ENCODE data around the gene SLC25A23. TPM values are rescaled to one million over a fixed set of nuclear protein-coding genes. Genes with fewer than 3 reads are reported as not detected.

SLC25A23 gene
- polyA plus RNA-seq, 1 donor, result 27.9 TPM

DNA sequence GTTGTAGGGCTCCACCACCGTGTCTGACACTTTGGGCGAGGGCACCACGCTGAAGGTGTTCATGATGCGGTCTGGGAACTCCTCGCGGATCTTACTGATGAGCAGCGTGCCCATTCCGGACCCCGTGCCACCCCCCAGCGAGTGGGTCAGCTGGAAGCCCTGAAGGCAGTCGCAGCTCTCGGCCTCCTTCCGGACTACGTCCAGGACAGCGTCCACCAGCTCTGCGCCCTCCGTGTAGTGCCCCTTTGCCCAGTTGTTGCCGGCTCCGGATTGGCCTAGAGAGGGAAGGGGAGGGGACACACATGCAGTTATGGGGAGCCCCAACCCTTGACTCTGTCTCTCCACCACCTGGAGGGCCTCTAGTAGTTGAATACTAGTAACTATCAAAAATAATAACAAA, 36.4 kb upstream of the SLC25A23 start:
- Histone ChIP-seq H3K4me3 (ENCODE audit: low read length) (no peak overlapping the region), H3K4me1 (ENCODE audit: control insufficient read depth, insufficient read depth, low read length) (no peaks in the 10 kb centered on the region), H3K27me3 (ENCODE audit: control insufficient read depth, insufficient read depth, low read length) (peaks cover 14% of the 10 kb centered on the region), H3K27ac (ENCODE audit: low read length) (no peak overlapping the region), H3K36me3 (ENCODE audit: control insufficient read depth, insufficient read depth, low read length) (no peaks in the 10 kb centered on the region), H3K9me3 (ENCODE audit: control insufficient read depth, low read depth, low read length) (no peaks in the 10 kb centered on the region)
- no CpG with 5 or more reads among the region's 19 CpGs for WGBS (ENCODE audit: insufficient coverage, low lambda C conversion rate)
- no peak for DNase-seq

- no peaks in the 10 kb centered on the region for H3K4me1 ChIP-seq (ENCODE audit: control insufficient read depth, insufficient read depth, low read length)
- WGBS (ENCODE audit: insufficient coverage, low lambda C conversion rate), result 67% methylated on average over 3 of the region's 8 CpGs
- H3K4me3 ChIP-seq (ENCODE audit: low read length), result no peak overlapping the region
- no peak overlapping the region for H3K27ac ChIP-seq (ENCODE audit: low read length)
- no peaks in the 10 kb centered on the region for H3K36me3 ChIP-seq (ENCODE audit: control insufficient read depth, insufficient read depth, low read length)
- no peaks in the 10 kb centered on the region for H3K9me3 ChIP-seq (ENCODE audit: control insufficient read depth, low read depth, low read length)
- DNase-seq, result no peak
- H3K27me3 ChIP-seq (ENCODE audit: control insufficient read depth, insufficient read depth, low read length), result peaks cover 7% of the 10 kb centered on the region
Measured at GRCh38 chr19:6494438-6495036, 34.9 kb upstream of the SLC25A23 start.

- H3K9me3 ChIP-seq (ENCODE audit: control insufficient read depth, low read depth, low read length), result no peaks in the 10 kb centered on the region
- WGBS (ENCODE audit: insufficient coverage, low lambda C conversion rate), result 100% methylated on average over 1 of the region's 4 CpGs
- no peaks in the 10 kb centered on the region for H3K4me1 ChIP-seq (ENCODE audit: control insufficient read depth, insufficient read depth, low read length)
- no peak for DNase-seq
- H3K27ac ChIP-seq (ENCODE audit: low read length), result no peak overlapping the region
- H3K4me3 ChIP-seq (ENCODE audit: low read length), result no peak overlapping the region
- H3K27me3 ChIP-seq (ENCODE audit: control insufficient read depth, insufficient read depth, low read length), result peaks cover 3% of the 10 kb centered on the region
- H3K36me3 ChIP-seq (ENCODE audit: control insufficient read depth, insufficient read depth, low read length), result no peaks in the 10 kb centered on the region
Measured at GRCh38 chr19:6491802-6492592, 32.4 kb upstream of the SLC25A23 start.

DNA sequence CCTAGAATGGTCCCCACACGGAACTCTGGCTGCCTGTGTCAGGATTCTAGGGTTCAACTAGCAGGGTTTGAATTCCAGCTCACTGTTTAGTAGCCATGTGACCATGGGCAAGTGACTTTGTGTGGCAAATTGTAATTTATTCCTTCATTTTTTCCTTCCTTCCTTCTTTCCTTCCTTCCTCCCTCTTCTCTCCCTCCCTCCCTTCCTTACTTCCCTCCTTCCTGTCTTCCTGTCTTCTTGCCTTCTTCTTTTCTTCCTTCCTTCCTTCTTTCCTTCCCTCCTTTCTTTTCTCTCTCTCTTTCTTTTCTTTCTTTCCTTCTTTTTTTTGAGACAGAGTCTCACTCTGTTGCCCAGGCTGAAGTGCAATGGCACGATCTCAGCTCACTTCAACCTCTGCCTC, 30.5 kb upstream of the SLC25A23 start:
- 60% methylated on average over 1 of the region's 2 CpGs for WGBS (ENCODE audit: insufficient coverage, low lambda C conversion rate)
- H3K9me3 ChIP-seq (ENCODE audit: control insufficient read depth, low read depth, low read length), result no peaks in the 10 kb centered on the region
- no peak overlapping the region for H3K4me3 ChIP-seq (ENCODE audit: low read length)
- peaks cover 3% of the 10 kb centered on the region for H3K27me3 ChIP-seq (ENCODE audit: control insufficient read depth, insufficient read depth, low read length)
- DNase-seq, result no peak
- no peaks in the 10 kb centered on the region for H3K4me1 ChIP-seq (ENCODE audit: control insufficient read depth, insufficient read depth, low read length)
- no peak overlapping the region for H3K27ac ChIP-seq (ENCODE audit: low read length)
- H3K36me3 ChIP-seq (ENCODE audit: control insufficient read depth, insufficient read depth, low read length), result no peaks in the 10 kb centered on the region

- Histone ChIP-seq H3K27ac (ENCODE audit: low read length) (no peak overlapping the region), H3K4me3 (ENCODE audit: low read length) (no peak overlapping the region), H3K4me1 (ENCODE audit: control insufficient read depth, insufficient read depth, low read length) (no peaks in the 10 kb centered on the region), H3K36me3 (ENCODE audit: control insufficient read depth, insufficient read depth, low read length) (no peaks in the 10 kb centered on the region), H3K27me3 (ENCODE audit: control insufficient read depth, insufficient read depth, low read length) (peaks cover 3% of the 10 kb centered on the region), H3K9me3 (ENCODE audit: control insufficient read depth, low read depth, low read length) (no peaks in the 10 kb centered on the region)
- 65% methylated on average over 2 of the region's 15 CpGs for WGBS (ENCODE audit: insufficient coverage, low lambda C conversion rate)
- DNase-seq, result no peak
Measured at GRCh38 chr19:6489278-6490061, 29.9 kb upstream of the SLC25A23 start.

DNA sequence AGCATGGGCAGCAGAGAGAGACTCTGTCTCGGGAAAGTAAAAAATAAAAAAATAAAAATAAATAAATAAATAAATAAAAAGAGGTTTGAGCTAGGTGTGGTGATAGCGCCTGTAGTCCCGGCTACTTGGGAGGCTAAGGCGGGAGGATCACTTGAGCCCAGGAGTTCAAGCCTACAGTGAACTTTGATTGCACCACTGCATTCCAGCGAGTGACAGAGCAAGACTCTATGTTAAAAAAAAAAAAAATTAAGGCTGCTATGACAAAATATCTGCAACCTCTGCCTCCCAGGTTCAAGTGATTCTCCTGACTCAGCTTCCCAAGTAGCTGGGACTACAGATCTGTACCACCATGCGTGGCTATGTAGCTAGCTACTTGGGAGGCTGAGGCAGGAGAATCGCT, 25.2 kb upstream of the SLC25A23 start:
- H3K27me3 ChIP-seq (ENCODE audit: control insufficient read depth, insufficient read depth, low read length), result peaks cover under 1% of the 10 kb centered on the region
- no peak for DNase-seq
- no peaks in the 10 kb centered on the region for H3K4me1 ChIP-seq (ENCODE audit: control insufficient read depth, insufficient read depth, low read length)
- H3K4me3 ChIP-seq (ENCODE audit: low read length), result no peak overlapping the region
- no peak overlapping the region for H3K27ac ChIP-seq (ENCODE audit: low read length)
- 83% methylated on average over 4 of the region's 7 CpGs for WGBS (ENCODE audit: insufficient coverage, low lambda C conversion rate)
- no peaks in the 10 kb centered on the region for H3K36me3 ChIP-seq (ENCODE audit: control insufficient read depth, insufficient read depth, low read length)
- H3K9me3 ChIP-seq (ENCODE audit: control insufficient read depth, low read depth, low read length), result no peaks in the 10 kb centered on the region

- Histone ChIP-seq H3K9me3 (ENCODE audit: control insufficient read depth, low read depth, low read length) (no peaks in the 10 kb centered on the region), H3K4me3 (ENCODE audit: low read length) (no peak overlapping the region), H3K36me3 (ENCODE audit: control insufficient read depth, insufficient read depth, low read length) (no peaks in the 10 kb centered on the region), H3K27me3 (ENCODE audit: control insufficient read depth, insufficient read depth, low read length) (no peaks in the 10 kb centered on the region), H3K4me1 (ENCODE audit: control insufficient read depth, insufficient read depth, low read length) (no peaks in the 10 kb centered on the region), H3K27ac (ENCODE audit: low read length) (no peak overlapping the region)
- no peak for DNase-seq
- WGBS (ENCODE audit: insufficient coverage, low lambda C conversion rate), result no CpG with 5 or more reads among the region's 8 CpGs
Measured at GRCh38 chr19:6484230-6484629, 24.6 kb upstream of the SLC25A23 start.

DNA sequence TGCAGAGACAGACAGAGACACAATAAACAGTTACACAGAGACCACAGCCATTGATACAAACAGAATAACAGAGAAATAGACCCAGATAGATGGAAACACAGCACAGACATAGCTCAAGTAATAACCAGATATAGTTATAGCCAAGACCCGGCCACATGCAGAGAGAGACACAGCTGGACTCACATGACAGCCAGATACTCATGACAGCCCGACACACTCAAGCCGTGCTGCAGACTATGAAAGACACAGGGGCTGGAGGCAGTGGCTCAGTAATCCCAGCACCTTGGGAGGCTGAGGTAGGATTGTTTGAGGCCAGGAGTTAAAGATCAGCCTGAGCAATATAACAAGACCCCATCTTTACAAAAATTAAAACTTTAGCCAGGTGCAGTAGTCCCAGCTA, 23.6 kb upstream of the SLC25A23 start:
- no peaks in the 10 kb centered on the region for H3K9me3 ChIP-seq (ENCODE audit: control insufficient read depth, low read depth, low read length)
- no peak overlapping the region for H3K27ac ChIP-seq (ENCODE audit: low read length)
- no CpG with 5 or more reads among the region's 3 CpGs for WGBS (ENCODE audit: insufficient coverage, low lambda C conversion rate)
- no peaks in the 10 kb centered on the region for H3K4me1 ChIP-seq (ENCODE audit: control insufficient read depth, insufficient read depth, low read length)
- no peak for DNase-seq
- no peaks in the 10 kb centered on the region for H3K36me3 ChIP-seq (ENCODE audit: control insufficient read depth, insufficient read depth, low read length)
- no peak overlapping the region for H3K4me3 ChIP-seq (ENCODE audit: low read length)
- H3K27me3 ChIP-seq (ENCODE audit: control insufficient read depth, insufficient read depth, low read length), result no peaks in the 10 kb centered on the region

- Histone ChIP-seq H3K27ac (ENCODE audit: low read length) (no peak overlapping the region), H3K9me3 (ENCODE audit: control insufficient read depth, low read depth, low read length) (no peaks in the 10 kb centered on the region), H3K36me3 (ENCODE audit: control insufficient read depth, insufficient read depth, low read length) (no peaks in the 10 kb centered on the region), H3K4me3 (ENCODE audit: low read length) (no peak overlapping the region), H3K27me3 (ENCODE audit: control insufficient read depth, insufficient read depth, low read length) (no peaks in the 10 kb centered on the region), H3K4me1 (ENCODE audit: control insufficient read depth, insufficient read depth, low read length) (no peaks in the 10 kb centered on the region)
- no CpG with 5 or more reads among the region's 8 CpGs for WGBS (ENCODE audit: insufficient coverage, low lambda C conversion rate)
- DNase-seq, result no peak
Measured at GRCh38 chr19:6482343-6482686, 22.7 kb upstream of the SLC25A23 start.

DNA sequence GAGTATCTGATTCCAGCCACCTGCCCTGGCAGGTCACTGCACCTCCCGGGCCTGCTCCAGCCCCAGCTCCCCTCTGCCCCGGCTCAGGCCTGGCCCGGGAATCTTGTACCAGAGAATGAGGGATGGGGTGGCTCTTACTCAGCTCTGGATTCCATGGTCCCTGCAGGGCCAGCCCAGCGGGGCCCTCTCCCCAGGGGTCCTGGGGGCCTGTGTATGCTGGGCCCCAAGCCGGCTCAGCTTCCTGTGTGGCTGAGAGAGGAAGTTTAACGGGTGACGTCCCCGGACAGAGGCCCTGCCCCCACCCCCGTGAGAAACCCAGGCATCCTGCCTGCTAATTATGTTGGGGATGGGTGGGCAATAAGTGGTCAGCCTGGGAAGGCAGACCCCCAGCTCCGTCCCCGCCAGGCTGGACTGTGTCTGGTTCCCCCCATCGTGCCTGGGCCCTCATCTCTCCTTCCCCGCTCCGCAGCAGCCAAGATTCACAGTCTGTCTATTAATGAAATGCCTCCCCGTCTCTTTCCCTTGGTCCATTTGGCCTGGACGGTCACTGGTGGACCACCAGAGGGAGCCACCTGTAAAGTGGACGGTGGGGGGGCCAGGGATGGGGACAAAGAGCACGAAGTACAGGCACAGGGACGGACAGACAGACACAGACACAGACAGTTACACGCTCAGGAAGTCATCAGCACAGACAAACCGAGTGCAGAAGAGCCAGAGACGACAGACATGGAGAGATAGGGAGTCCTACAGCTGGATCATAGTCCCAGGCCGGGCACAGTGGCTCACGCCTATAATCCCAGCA, 22.1 kb upstream of the SLC25A23 start, which contains the start of gene DENND1C:
Gene DENND1C, minus strand, starts transcription at position 247 of the 802 bp plus-strand sequence. Its CDS starts 92 bp downstream, at position 155.
- Histone ChIP-seq H3K27ac (ENCODE audit: low read length) (no peak within 1 kb of the TSS), H3K36me3 (ENCODE audit: control insufficient read depth, insufficient read depth, low read length) (no peaks in the 10 kb centered on the region), H3K4me3 (ENCODE audit: low read length) (peak within 1 kb of the TSS; percentile 4), H3K27me3 (ENCODE audit: control insufficient read depth, insufficient read depth, low read length) (peaks cover 2% of the 10 kb centered on the region), H3K4me1 (ENCODE audit: control insufficient read depth, insufficient read depth, low read length) (peaks cover 5% of the 10 kb centered on the region), H3K9me3 (ENCODE audit: control insufficient read depth, low read depth, low read length) (no peaks in the 10 kb centered on the region)
- DNase-seq, result no peak
- WGBS (ENCODE audit: insufficient coverage, low lambda C conversion rate), result no CpG with 5 or more reads among the region's 24 CpGs

Measured in large intestine (tissue), 3 donors.